ENCODE results near the gene GREB1L. TPM values are rescaled to one million over a fixed set of nuclear protein-coding genes. Genes with fewer than 3 reads are reported as not detected.

The GREB1L gene
- total and polyA plus RNA-seq, 2 donors (not counting 3 experiments of a cell fraction or from before 2014, with no cell fraction given): 0.22 to 0.41 TPM

DNA sequence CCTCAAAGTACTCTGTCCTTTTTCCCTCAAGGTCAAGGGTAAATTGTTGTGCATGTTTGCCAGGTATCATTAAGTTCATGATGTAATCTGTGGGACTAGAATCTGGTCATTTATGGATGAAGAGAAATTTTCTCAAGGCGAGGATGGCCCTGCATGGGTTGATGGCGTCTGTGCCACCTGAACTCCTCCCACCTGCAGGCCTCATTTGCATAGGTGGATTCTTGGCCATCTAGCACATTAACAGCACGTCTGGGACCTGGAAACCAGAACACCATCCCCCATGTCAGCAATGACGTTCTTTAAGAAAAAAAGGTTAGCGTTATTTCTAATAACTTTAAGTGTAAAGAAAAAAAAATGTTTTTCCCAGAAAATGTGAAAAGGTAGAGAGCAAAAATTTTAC, 212.7 kb downstream of the GREB1L start:
- Histone ChIP-seq H3K4me1 (ENCODE audit: control insufficient read depth, extremely low read depth, insufficient read depth, low read length) (peaks cover 16% of the 10 kb centered on the region), H3K27me3 (ENCODE audit: control insufficient read depth in 2 of 2, insufficient read depth in 2 of 2, low read length in 2 of 2) (no peaks in the 10 kb centered on the region), H3K9ac (replicated peaks; ENCODE audit: extremely low read depth, insufficient read depth, low read length) (no peak overlapping the region), H3K4me2 (ENCODE audit: insufficient read depth, low read length) (no peak overlapping the region), H3K9me3 (replicated peaks; ENCODE audit: control insufficient read depth, insufficient read depth, low read length) (no peaks in the 10 kb centered on the region), H3K36me3 (ENCODE audit: control insufficient read depth in 2 of 2, extremely low read depth in 1 of 2, insufficient read depth in 2 of 2, low read length in 2 of 2) (no peaks in the 10 kb centered on the region), H3K9me1 (replicated peaks; ENCODE audit: control insufficient read depth, extremely low read depth, insufficient read depth, low read length) (no peaks in the 10 kb centered on the region), H4K20me1 (replicated peaks; ENCODE audit: control insufficient read depth, extremely low read depth, insufficient read depth, low read length) (no peaks in the 10 kb centered on the region), H3K4me3 (replicated peaks in 1 of 3; ENCODE audit: insufficient read depth in 1 of 3, low read depth in 1 of 3, low read length in 3 of 3) (no peak overlapping the region), H3K27ac (ENCODE audit: insufficient read depth, low read depth, low read length) (no peak overlapping the region), H3K79me2 (ENCODE audit: control insufficient read depth, insufficient read depth, low read length) (no peaks in the 10 kb centered on the region), H2AFZ (ENCODE audit: low read depth, low read length) (no peak overlapping the region)
- POLR2A ChIA-PET: no interaction called here
- dilution Hi-C loops (cut with MboI; ENCODE audit: extremely low pct_ligation_motif_present, low sequenced_read_pairs) (no loop called here), intact Hi-C loops (cut with micrococcal nuclease) (no loop called here)
- FAIRE-seq: no peak
- CTCF ChIA-PET: no interaction called here
- BruUV-seq (replicated peaks): no TSS peak
- DNase-seq (ENCODE audit: low read depth, low spot score): no peak
- TF ChIP-seq GATA2 (IDR thresholded peaks at IDR 0.05; ENCODE audit: insufficient read depth, insufficient read length, low read depth, low read length) (no peak), MYC (IDR thresholded peaks at IDR 0.05; ENCODE audit: low read depth, low read length) (no peak)
- TF ChIP-seq, protein P1, sequence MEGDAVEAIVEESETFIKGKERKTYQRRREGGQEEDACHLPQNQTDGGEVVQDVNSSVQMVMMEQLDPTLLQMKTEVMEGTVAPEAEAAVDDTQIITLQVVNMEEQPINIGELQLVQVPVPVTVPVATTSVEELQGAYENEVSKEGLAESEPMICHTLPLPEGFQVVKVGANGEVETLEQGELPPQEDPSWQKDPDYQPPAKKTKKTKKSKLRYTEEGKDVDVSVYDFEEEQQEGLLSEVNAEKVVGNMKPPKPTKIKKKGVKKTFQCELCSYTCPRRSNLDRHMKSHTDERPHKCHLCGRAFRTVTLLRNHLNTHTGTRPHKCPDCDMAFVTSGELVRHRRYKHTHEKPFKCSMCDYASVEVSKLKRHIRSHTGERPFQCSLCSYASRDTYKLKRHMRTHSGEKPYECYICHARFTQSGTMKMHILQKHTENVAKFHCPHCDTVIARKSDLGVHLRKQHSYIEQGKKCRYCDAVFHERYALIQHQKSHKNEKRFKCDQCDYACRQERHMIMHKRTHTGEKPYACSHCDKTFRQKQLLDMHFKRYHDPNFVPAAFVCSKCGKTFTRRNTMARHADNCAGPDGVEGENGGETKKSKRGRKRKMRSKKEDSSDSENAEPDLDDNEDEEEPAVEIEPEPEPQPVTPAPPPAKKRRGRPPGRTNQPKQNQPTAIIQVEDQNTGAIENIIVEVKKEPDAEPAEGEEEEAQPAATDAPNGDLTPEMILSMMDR (IDR thresholded peaks at IDR 0.05; ENCODE audit: extremely low read depth in 1 of 2, insufficient read depth in 1 of 2, low read depth in 1 of 2, low read length in 2 of 2): no peak

DNA sequence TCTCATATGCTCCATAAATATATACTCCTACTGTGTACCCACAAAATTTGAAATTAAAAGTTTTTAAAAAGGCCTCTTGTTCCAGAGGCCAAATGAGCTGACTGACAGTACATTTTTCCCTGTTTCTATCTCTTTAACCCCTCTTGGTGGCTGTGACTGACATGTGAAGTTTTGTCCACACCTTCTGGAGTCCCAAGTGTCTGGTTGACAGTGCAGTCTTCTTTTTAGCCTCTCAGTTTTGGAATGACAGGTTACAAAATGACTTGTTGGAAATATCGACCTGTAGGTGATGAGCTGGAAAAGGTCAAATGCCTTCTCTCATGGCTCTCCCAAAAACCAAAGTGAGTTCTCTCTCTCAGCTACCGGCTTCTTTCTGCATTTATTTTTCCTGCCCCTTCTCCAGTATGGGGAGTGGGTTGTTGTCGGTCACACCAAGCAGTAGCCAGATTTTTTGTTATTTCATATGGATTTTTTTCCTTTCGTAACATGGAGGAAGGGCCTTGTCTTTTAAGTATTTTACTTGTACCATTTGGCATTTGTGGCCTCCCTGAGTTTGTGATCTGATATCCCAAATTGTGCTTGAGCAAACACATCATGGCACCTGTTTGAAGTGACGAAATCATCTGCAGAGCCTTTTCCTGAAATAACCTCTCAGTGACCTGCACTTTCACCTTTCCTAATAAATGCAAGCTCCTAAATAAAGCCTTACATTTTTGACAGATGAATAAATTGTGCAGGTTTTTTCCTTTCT, 214.6 kb downstream of the GREB1L start:
- dilution Hi-C loops (cut with MboI; ENCODE audit: extremely low pct_ligation_motif_present, low sequenced_read_pairs): no loop called here
- FAIRE-seq: no peak
- Histone ChIP-seq H3K27ac (ENCODE audit: insufficient read depth, low read depth, low read length) (no peak overlapping the region), H2AFZ (ENCODE audit: low read depth, low read length) (no peak overlapping the region), H3K27me3 (ENCODE audit: control insufficient read depth in 2 of 2, insufficient read depth in 2 of 2, low read length in 2 of 2) (no peaks in the 10 kb centered on the region), H3K9me3 (replicated peaks; ENCODE audit: control insufficient read depth, insufficient read depth, low read length) (no peaks in the 10 kb centered on the region), H3K4me3 (replicated peaks in 1 of 3; ENCODE audit: insufficient read depth in 1 of 3, low read depth in 1 of 3, low read length in 3 of 3) (no peak overlapping the region), H3K36me3 (ENCODE audit: control insufficient read depth in 2 of 2, extremely low read depth in 1 of 2, insufficient read depth in 2 of 2, low read length in 2 of 2) (no peaks in the 10 kb centered on the region), H3K9ac (replicated peaks; ENCODE audit: extremely low read depth, insufficient read depth, low read length) (no peak overlapping the region), H3K4me1 (ENCODE audit: control insufficient read depth, extremely low read depth, insufficient read depth, low read length) (peaks cover 4% of the 10 kb centered on the region), H3K9me1 (replicated peaks; ENCODE audit: control insufficient read depth, extremely low read depth, insufficient read depth, low read length) (no peaks in the 10 kb centered on the region), H4K20me1 (replicated peaks; ENCODE audit: control insufficient read depth, extremely low read depth, insufficient read depth, low read length) (no peaks in the 10 kb centered on the region), H3K79me2 (ENCODE audit: control insufficient read depth, insufficient read depth, low read length) (no peaks in the 10 kb centered on the region), H3K4me2 (ENCODE audit: insufficient read depth, low read length) (no peak overlapping the region)
- BruUV-seq (replicated peaks): no TSS peak
- POLR2A ChIA-PET: no interaction called here
- TF ChIP-seq, protein P2, sequence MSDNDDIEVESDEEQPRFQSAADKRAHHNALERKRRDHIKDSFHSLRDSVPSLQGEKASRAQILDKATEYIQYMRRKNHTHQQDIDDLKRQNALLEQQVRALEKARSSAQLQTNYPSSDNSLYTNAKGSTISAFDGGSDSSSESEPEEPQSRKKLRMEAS (IDR thresholded peaks at IDR 0.05; ENCODE audit: insufficient read depth, insufficient read length): no peak
- TF ChIP-seq MYC (IDR thresholded peaks at IDR 0.05; ENCODE audit: low read depth, low read length) (no peak), EZH2 (IDR thresholded peaks at IDR 0.05; ENCODE audit: borderline replicate concordance, low read depth, low read length, severe bottlenecking) (no peak), POLR2A (IDR thresholded peaks at IDR 0.05; ENCODE audit: low read depth, low read length) (no peak), POLR2AphosphoS5 (IDR thresholded peaks at IDR 0.05; ENCODE audit: insufficient read depth, low read depth, low read length) (no peak), GATA2 (IDR thresholded peaks at IDR 0.05; ENCODE audit: insufficient read depth, insufficient read length, low read depth, low read length) (no peak), FOS (IDR thresholded peaks at IDR 0.05; ENCODE audit: borderline replicate concordance, insufficient read depth, low read length) (no peak), JUN (IDR thresholded peaks at IDR 0.05; ENCODE audit: borderline replicate concordance, insufficient read depth, insufficient read length, low read depth) (no peak)
- TF ChIP-seq, protein P1 (IDR thresholded peaks at IDR 0.05; ENCODE audit: extremely low read depth in 1 of 2, insufficient read depth in 1 of 2, low read depth in 1 of 2, low read length in 2 of 2): no peak
- intact Hi-C loops (cut with micrococcal nuclease): no loop called here
- no peak for DNase-seq (ENCODE audit: low read depth, low spot score)
- CTCF ChIA-PET: interaction anchor here (2.3 kb wide), 1 partner anchor 11 kb away, joined by 7 read pairs; no protein-coding TSS in a partner anchor
